GM23338 (cell line): ENCODE measurements around the gene DENND5B. TPM values are rescaled to one million over a fixed set of nuclear protein-coding genes. Genes with fewer than 3 reads are reported as not detected.

ENCODE experiments used
- ATAC-seq: fragments of 200-7000 bp; cut with Tn5 transposase; 3 replicates; pipeline ENCODE4 v1.9.1; 2020
- DNase-seq: peaks from one replicate; pipeline ENCODE4 v3.0.0-alpha.2; 2015; ENCODE audit warnings: low spot score
- H2AFZ ChIP-seq: fragments of 200-600 bp; sonication (generic); 2 replicates; pipeline ENCODE4 v1.8.0; 2016; ENCODE audit warnings: antibody characterized with exemption, mild to moderate bottlenecking, moderate library complexity
- H3F3A ChIP-seq: fragments of 200-600 bp; sonication (generic); replicated peaks from 2 replicates; pipeline ENCODE4 v1.8.0; 2017; ENCODE audit warnings: antibody characterized with exemption, mixed run types, low read depth
- H3K27ac ChIP-seq: fragments of 200-600 bp; sonication (generic); 2 replicates; pipeline ENCODE4 v1.6.1; 2016; ENCODE audit warnings: low read depth
- H3K27me3 ChIP-seq: fragments of 200-600 bp; sonication (generic); 2 replicates; pipeline ENCODE4 v1.8.0; 2016; ENCODE audit warnings: mild to moderate bottlenecking, mixed run types, moderate library complexity; ENCODE audit not compliant: insufficient read depth
- H3K36me3 ChIP-seq: fragments of 200-600 bp; sonication (generic); 2 replicates; pipeline ENCODE4 v1.8.0; 2016; ENCODE audit warnings: mild to moderate bottlenecking; ENCODE audit not compliant: insufficient read depth
- H3K4me1 ChIP-seq: fragments of 200-600 bp; sonication (generic); 2 replicates; pipeline ENCODE4 v1.8.0; 2016; ENCODE audit warnings: mild to moderate bottlenecking, moderate library complexity; ENCODE audit not compliant: insufficient read depth
- H3K4me2 ChIP-seq: fragments of 200-600 bp; sonication (generic); 2 replicates; pipeline ENCODE4 v1.7.1; 2017; ENCODE audit warnings: mixed run types
- H3K4me3 ChIP-seq: fragments of 200-600 bp; sonication (generic); 2 replicates; pipeline ENCODE4 v1.6.1; 2016; ENCODE audit warnings: mixed run types
- H3K79me2 ChIP-seq: fragments of 200-600 bp; sonication (generic); replicated peaks from 2 replicates; pipeline ENCODE4 v1.8.0; 2017; ENCODE audit warnings: mild to moderate bottlenecking; ENCODE audit not compliant: insufficient read depth
- H3K9me2 ChIP-seq: fragments of 200-600 bp; sonication (generic); 2 replicates; pipeline ENCODE4 v1.8.0; 2017; ENCODE audit not compliant: insufficient read depth
- H4K20me1 ChIP-seq: fragments of 200-600 bp; sonication (generic); replicated peaks from 2 replicates; pipeline ENCODE4 v1.8.0; 2017; ENCODE audit warnings: mild to moderate bottlenecking; ENCODE audit not compliant: insufficient read depth
- H3K27ac Mint-ChIP-seq: 2 replicates; pipeline ENCODE4 v1.8.0; 2020; ENCODE audit warnings: inconsistent platforms, mild to moderate bottlenecking, moderate library complexity, mixed read lengths
- H3K27me3 Mint-ChIP-seq: 3 replicates; pipeline ENCODE4 v1.8.0; 2022; ENCODE audit warnings: low read depth, mild to moderate bottlenecking, moderate library complexity, mixed read lengths, inconsistent platforms; ENCODE audit not compliant: insufficient read depth, poor library complexity
- H3K36me3 Mint-ChIP-seq: 3 replicates; pipeline ENCODE4 v1.8.0; 2021; ENCODE audit warnings: low read depth, mild to moderate bottlenecking, inconsistent platforms, moderate library complexity, mixed read lengths
- H3K4me1 Mint-ChIP-seq: 3 replicates; pipeline ENCODE4 v1.8.0; 2020; ENCODE audit warnings: mild to moderate bottlenecking, inconsistent platforms, mixed read lengths
- H3K4me3 Mint-ChIP-seq: 3 replicates; pipeline ENCODE4 v1.8.0; 2021; ENCODE audit warnings: moderate library complexity, mild to moderate bottlenecking, inconsistent platforms, mixed read lengths
- H3K9me3 Mint-ChIP-seq: 3 replicates; pipeline ENCODE4 v1.8.0; 2020; ENCODE audit warnings: moderate library complexity, mild to moderate bottlenecking, inconsistent platforms, mixed read lengths
- EZH2 ChIP-seq: fragments of 200-600 bp; sonication (generic); IDR thresholded peaks from one replicate; pipeline ENCODE4 v1.8.0; 2017; ENCODE audit warnings: antibody characterized with exemption, mild to moderate bottlenecking, low read depth; ENCODE audit not compliant: unreplicated experiment
- JUNB ChIP-seq: IDR thresholded peaks from one replicate; pipeline ENCODE4 v1.6.1; 2016; ENCODE audit warnings: antibody characterized with exemption; ENCODE audit not compliant: unreplicated experiment
- NANOG ChIP-seq: IDR thresholded peaks from 2 replicates; pipeline ENCODE4 v1.6.1; 2016; ENCODE audit warnings: antibody characterized with exemption, borderline replicate concordance
- POLR2AphosphoS5 ChIP-seq: IDR thresholded peaks from 2 replicates; pipeline ENCODE4 v1.6.1; 2016; ENCODE audit warnings: antibody characterized with exemption, low read depth
- polyA plus RNA-seq: library from polyadenylated mRNA; unstranded; fragments of >200 nt; fragmentation: Nextera tagmentation; extraction: Ambion mirVana; gene quantifications from 2 replicates; pipeline ENCODE4 v1.2.1, GENCODE V29; 2016
- total RNA-seq: library from RNA; depleted of rRNA; stranded (reverse); fragments of >200 nt; shearing (Covaris generic); gene quantifications from 2 replicates; pipeline ENCODE4 v1.2.3, GENCODE V29; 2014
- TF ChIP-seq, protein P1 (sequence below), 2 experiments: fragments of 200-600 bp in 1 of 2; sonication (generic) in 1 of 2; conservative IDR thresholded peaks; 2 replicates each; pipeline versions ENCODE4 v1.5.1 to v1.6.1; 2016 to 2017; ENCODE audit warnings: antibody characterized with exemption in 2 of 2, low read depth in 2 of 2, mild to moderate bottlenecking in 2 of 2, moderate library complexity in 1 of 2
- TF ChIP-seq, protein P2 (sequence below): IDR thresholded peaks from one replicate; pipeline ENCODE4 v1.6.1; 2018; ENCODE audit warnings: antibody characterized with exemption; ENCODE audit not compliant: unreplicated experiment
- TF ChIP-seq, protein P3 (sequence below): fragments of 250-450 bp; sonication (Bioruptor Pico); IDR thresholded peaks from 2 replicates; pipeline ENCODE4 v1.5.0; 2020; ENCODE audit warnings: mild to moderate bottlenecking, moderate library complexity

Gene DENND5B
- total and polyA plus RNA-seq, 2 experiments from 2014 or later, result 6.5 to 17.2 TPM

DNA sequence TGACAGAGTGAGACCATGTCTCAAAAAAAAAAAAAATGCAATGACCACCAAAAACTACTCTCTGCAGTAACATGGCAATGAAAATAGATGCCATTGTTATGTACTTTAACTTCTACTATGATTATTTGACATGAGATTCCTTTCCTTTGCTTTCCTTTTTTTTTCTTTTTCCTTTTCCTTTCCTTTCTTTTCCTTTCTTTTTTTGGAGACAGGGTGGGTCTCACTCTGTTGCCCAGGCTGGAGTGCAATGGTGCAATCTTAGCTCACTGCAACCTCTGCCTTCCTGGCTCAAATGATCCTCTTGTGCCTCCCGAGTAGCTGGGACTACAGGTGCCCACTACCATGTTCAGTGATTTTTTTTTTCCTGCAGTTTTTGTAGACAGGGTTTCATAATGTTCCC, 43.7 kb upstream of the DENND5B start:
- Histone ChIP-seq H3K4me2 (no peak overlapping the region), H3K27me3 (no peaks in the 10 kb centered on the region), H3K9me2 (no peaks in the 10 kb centered on the region), H3K4me1 (no peaks in the 10 kb centered on the region), H3K4me3 (no peak overlapping the region), H3F3A (no peaks in the 10 kb centered on the region), H4K20me1 (no peaks in the 10 kb centered on the region), H3K79me2 (no peaks in the 10 kb centered on the region), H3K27ac (no peak overlapping the region), H2AFZ (no peak overlapping the region), H3K36me3 (no peaks in the 10 kb centered on the region)
- no peak for TF ChIP-seq JUNB
- TF ChIP-seq, protein P1, sequence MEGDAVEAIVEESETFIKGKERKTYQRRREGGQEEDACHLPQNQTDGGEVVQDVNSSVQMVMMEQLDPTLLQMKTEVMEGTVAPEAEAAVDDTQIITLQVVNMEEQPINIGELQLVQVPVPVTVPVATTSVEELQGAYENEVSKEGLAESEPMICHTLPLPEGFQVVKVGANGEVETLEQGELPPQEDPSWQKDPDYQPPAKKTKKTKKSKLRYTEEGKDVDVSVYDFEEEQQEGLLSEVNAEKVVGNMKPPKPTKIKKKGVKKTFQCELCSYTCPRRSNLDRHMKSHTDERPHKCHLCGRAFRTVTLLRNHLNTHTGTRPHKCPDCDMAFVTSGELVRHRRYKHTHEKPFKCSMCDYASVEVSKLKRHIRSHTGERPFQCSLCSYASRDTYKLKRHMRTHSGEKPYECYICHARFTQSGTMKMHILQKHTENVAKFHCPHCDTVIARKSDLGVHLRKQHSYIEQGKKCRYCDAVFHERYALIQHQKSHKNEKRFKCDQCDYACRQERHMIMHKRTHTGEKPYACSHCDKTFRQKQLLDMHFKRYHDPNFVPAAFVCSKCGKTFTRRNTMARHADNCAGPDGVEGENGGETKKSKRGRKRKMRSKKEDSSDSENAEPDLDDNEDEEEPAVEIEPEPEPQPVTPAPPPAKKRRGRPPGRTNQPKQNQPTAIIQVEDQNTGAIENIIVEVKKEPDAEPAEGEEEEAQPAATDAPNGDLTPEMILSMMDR (conservative IDR thresholded peaks at IDR 0.05; ENCODE audit: low read depth in 2 of 2), result no peak
- no peak for TF ChIP-seq NANOG
- TF ChIP-seq, protein P2, sequence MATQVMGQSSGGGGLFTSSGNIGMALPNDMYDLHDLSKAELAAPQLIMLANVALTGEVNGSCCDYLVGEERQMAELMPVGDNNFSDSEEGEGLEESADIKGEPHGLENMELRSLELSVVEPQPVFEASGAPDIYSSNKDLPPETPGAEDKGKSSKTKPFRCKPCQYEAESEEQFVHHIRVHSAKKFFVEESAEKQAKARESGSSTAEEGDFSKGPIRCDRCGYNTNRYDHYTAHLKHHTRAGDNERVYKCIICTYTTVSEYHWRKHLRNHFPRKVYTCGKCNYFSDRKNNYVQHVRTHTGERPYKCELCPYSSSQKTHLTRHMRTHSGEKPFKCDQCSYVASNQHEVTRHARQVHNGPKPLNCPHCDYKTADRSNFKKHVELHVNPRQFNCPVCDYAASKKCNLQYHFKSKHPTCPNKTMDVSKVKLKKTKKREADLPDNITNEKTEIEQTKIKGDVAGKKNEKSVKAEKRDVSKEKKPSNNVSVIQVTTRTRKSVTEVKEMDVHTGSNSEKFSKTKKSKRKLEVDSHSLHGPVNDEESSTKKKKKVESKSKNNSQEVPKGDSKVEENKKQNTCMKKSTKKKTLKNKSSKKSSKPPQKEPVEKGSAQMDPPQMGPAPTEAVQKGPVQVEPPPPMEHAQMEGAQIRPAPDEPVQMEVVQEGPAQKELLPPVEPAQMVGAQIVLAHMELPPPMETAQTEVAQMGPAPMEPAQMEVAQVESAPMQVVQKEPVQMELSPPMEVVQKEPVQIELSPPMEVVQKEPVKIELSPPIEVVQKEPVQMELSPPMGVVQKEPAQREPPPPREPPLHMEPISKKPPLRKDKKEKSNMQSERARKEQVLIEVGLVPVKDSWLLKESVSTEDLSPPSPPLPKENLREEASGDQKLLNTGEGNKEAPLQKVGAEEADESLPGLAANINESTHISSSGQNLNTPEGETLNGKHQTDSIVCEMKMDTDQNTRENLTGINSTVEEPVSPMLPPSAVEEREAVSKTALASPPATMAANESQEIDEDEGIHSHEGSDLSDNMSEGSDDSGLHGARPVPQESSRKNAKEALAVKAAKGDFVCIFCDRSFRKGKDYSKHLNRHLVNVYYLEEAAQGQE, result no peak
- DNase-seq, result no peak
- no peak for ATAC-seq
- Mint-ChIP-seq H3K4me3 (no peak overlapping the region), H3K9me3 (no peaks in the 10 kb centered on the region; the same call in 2 of the 3 replicates), H3K27ac (no peak overlapping the region), H3K36me3 (no peaks in the 10 kb centered on the region), H3K4me1 (peaks cover 6% of the 10 kb centered on the region; the same call in 2 of the 3 replicates), H3K27me3 (peaks cover 4% of the 10 kb centered on the region)

DNA sequence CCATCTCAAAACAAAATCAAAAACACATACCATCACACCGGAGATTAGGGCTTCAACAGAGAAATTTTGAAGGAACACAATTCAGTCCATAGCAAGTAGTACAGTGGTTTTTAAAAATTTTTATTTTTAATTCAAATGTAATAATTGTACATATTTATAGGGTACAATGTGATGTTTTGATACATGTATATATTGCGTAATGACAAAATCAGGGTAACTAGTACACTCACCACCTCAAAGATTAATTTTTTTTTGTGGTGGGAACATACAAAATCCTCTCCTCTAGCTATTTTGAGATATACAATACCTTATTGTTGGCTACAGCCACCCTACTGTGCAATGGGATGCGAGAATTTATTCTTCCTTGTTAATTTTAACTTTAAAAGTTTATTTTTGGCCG, 42.5 kb upstream of the DENND5B start:
- Mint-ChIP-seq H3K9me3 (no peaks in the 10 kb centered on the region; the same call in 2 of the 3 replicates), H3K4me3 (no peak overlapping the region), H3K4me1 (peaks cover 6% of the 10 kb centered on the region; the same call in 2 of the 3 replicates), H3K27me3 (peaks cover 4% of the 10 kb centered on the region), H3K36me3 (no peaks in the 10 kb centered on the region), H3K27ac (no peak overlapping the region)
- Histone ChIP-seq H3K36me3 (no peaks in the 10 kb centered on the region), H3K4me2 (no peak overlapping the region), H3K4me3 (no peak overlapping the region), H2AFZ (no peak overlapping the region), H3K9me2 (no peaks in the 10 kb centered on the region), H3K27me3 (no peaks in the 10 kb centered on the region), H3K27ac (no peak overlapping the region), H3K4me1 (no peaks in the 10 kb centered on the region), H3K79me2 (no peaks in the 10 kb centered on the region), H3F3A (no peaks in the 10 kb centered on the region), H4K20me1 (no peaks in the 10 kb centered on the region)
- no peak for DNase-seq
- no peak for ATAC-seq
- TF ChIP-seq POLR2AphosphoS5, result no peak
- TF ChIP-seq, protein P1 (conservative IDR thresholded peaks at IDR 0.05; ENCODE audit: low read depth in 2 of 2), result no peak
- TF ChIP-seq, protein P3, sequence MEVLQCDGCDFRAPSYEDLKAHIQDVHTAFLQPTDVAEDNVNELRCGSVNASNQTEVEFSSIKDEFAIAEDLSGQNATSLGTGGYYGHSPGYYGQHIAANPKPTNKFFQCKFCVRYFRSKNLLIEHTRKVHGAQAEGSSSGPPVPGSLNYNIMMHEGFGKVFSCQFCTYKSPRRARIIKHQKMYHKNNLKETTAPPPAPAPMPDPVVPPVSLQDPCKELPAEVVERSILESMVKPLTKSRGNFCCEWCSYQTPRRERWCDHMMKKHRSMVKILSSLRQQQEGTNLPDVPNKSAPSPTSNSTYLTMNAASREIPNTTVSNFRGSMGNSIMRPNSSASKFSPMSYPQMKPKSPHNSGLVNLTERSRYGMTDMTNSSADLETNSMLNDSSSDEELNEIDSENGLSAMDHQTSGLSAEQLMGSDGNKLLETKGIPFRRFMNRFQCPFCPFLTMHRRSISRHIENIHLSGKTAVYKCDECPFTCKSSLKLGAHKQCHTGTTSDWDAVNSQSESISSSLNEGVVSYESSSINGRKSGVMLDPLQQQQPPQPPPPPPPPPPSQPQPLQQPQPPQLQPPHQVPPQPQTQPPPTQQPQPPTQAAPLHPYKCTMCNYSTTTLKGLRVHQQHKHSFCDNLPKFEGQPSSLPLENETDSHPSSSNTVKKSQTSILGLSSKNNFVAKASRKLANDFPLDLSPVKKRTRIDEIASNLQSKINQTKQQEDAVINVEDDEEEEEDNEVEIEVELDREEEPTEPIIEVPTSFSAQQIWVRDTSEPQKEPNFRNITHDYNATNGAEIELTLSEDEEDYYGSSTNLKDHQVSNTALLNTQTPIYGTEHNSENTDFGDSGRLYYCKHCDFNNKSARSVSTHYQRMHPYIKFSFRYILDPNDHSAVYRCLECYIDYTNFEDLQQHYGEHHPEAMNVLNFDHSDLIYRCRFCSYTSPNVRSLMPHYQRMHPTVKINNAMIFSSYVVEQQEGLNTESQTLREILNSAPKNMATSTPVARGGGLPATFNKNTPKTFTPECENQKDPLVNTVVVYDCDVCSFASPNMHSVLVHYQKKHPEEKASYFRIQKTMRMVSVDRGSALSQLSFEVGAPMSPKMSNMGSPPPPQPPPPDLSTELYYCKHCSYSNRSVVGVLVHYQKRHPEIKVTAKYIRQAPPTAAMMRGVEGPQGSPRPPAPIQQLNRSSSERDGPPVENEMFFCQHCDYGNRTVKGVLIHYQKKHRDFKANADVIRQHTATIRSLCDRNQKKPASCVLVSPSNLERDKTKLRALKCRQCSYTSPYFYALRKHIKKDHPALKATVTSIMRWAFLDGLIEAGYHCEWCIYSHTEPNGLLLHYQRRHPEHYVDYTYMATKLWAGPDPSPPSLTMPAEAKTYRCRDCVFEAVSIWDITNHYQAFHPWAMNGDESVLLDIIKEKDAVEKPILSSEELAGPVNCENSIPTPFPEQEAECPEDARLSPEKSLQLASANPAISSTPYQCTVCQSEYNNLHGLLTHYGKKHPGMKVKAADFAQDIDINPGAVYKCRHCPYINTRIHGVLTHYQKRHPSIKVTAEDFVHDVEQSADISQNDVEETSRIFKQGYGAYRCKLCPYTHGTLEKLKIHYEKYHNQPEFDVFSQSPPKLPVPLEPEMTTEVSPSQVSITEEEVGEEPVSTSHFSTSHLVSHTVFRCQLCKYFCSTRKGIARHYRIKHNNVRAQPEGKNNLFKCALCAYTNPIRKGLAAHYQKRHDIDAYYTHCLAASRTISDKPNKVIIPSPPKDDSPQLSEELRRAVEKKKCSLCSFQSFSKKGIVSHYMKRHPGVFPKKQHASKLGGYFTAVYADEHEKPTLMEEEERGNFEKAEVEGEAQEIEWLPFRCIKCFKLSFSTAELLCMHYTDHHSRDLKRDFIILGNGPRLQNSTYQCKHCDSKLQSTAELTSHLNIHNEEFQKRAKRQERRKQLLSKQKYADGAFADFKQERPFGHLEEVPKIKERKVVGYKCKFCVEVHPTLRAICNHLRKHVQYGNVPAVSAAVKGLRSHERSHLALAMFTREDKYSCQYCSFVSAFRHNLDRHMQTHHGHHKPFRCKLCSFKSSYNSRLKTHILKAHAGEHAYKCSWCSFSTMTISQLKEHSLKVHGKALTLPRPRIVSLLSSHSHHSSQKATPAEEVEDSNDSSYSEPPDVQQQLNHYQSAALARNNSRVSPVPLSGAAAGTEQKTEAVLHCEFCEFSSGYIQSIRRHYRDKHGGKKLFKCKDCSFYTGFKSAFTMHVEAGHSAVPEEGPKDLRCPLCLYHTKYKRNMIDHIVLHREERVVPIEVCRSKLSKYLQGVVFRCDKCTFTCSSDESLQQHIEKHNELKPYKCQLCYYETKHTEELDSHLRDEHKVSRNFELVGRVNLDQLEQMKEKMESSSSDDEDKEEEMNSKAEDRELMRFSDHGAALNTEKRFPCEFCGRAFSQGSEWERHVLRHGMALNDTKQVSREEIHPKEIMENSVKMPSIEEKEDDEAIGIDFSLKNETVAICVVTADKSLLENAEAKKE (CRISPR knock-in tag), result no peak
- no peak for TF ChIP-seq EZH2
- TF ChIP-seq NANOG, result no peak
